SH-SY5Y (cell line): ENCODE measurements around the gene SENP2.

Experiments
- GATA2 ChIP-seq: IDR thresholded peaks from 2 replicates; pipeline ENCODE4 v1.6.1; 2011; ENCODE audit warnings: mild to moderate bottlenecking, low read depth, low read length
- GATA3 ChIP-seq: IDR thresholded peaks from 2 replicates; pipeline ENCODE4 v1.6.1; 2011; ENCODE audit warnings: low read depth, mild to moderate bottlenecking, low read length, moderate library complexity

GRCh38 chr3:185561374-185561943 is 24.6 kb upstream of the SENP2 start:
- TF ChIP-seq GATA2 = no peak
- no peak for TF ChIP-seq GATA3
